ENCODE data around the gene TEKT3.

Gene TEKT3

DNA sequence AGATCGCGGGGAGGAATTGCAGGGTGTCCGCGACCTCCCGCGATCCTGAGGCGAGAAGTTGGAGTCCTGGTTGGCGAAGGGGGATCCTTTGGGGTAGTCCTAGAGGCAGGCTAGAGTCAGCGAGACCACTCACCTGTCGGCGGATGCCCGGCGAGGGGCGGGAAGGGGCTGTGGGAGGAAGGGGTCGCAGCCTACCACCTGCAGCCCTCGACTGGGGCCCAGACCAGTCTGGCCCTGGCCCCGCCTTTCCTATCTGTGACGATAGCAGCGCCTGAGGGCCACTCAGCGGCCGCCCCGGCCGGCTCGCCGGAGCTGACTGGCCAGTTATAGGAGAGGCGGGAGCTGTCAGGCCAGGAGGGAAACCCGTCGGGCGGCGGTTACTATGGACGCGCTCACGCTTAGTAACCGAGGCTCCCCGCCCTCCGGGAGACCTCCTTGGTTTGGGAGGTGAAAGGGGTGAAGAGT lies at the start of gene TEKT3:
TSS of gene TEKT3 (minus strand) at position 213 of the 465 bp plus-strand sequence. CDS start 10,012 bp downstream, outside the sequence.
- no peak for DNase-seq

DNA sequence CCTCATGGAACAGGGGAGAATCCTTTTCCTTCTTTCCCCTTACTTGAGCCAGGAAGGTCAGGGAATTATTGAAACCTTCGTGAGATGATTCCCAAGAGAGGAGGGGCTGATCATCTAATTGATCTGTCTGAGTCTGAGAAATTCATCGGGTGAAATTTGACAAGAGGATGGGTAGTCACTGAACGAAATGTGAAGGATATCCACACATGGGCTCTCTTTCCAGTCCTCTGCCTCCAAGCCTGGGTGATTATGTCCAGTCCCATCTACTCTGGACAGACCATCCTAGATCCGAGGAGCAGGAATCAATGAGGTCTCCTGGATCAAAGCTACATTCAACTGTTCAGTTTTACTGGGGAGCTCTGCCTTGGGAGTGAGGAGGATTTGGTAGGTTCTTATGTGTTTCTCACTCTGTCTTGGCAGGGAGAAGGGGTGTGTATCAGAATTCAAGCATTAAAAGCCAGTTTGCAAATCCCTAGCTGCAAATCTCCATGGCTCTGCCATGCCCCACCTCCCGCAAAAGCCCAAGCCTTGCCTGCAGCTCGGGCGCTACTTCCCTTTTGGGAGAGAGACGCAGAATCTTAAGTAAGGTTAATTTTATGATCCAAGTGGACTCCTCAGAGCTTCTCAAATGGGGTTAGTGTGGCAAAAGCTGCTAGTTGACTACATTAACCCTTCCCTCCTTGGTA lies 47.1 kb upstream of the TEKT3 start:
- DNase-seq: no peak

DNA sequence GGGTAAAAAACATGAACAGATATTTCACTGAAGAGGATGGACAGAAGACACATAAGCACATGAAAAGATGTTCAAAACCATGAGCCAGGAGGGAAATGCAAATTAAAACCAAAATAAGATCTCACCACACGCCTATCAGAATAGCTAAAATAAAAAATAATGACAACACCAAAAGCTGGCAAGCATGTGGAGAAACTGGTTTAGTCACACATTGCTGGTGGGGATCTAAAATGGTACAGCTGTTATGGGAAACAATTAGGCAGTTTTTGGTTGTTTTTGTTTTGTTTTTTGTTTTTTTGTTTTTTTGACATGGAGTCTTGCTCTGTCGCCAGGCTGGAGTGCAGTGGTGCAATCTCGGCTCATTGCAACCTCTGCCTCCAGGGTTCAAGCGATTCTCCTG lies 44.7 kb upstream of the TEKT3 start:
- DNase-seq: no peak

DNA sequence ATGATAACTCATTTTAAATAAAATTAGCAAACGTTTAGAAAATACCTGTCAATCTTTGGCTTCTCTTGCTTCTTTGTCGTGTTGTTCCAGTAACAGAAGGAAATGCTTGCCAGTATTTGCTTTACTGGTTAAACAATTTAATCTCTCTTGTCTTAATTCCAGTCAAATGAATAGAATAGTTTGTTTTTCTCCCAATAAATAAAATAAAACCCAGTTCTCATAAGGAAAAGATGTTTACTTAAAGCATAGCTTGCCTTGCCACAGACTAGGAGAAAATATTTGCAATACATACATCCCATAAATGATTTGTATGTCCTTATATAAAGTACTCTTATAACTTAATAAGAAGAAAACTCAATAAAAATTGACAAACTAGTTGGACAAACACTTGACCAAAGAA lies 43.9 kb upstream of the TEKT3 start:
- DNase-seq: no peak

DNA sequence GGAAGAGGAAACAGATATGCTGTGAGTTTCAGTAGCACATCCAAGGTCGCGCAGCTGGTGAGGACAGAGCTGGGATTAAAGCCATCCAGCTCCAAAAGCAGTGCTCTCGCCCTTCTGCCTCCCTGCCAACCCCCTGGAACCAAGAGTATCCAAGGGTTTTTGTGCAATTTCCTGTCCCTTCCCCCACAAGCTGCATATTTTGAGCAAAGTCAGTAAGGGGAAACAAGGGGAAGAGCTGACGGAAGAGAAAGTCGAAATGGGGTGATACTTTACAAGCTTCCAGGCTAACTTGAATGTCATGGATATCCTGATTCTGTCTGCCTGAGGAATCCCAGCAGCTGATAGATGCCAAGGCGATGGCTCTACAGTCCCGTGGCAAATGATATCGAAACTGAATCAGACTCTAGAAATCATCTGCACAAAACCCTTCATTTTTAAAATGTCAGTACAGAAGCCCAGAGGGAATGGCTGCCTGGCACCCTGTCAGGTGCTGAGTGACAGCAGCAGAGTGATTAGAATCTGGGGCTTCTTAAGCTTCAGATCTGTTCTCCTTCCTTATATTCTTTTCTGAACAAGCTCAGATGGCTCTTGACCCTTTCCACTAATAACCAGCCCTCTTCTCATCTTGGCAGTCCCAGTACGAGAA lies 42.9 kb upstream of the TEKT3 start:
- DNase-seq: no peak

DNA sequence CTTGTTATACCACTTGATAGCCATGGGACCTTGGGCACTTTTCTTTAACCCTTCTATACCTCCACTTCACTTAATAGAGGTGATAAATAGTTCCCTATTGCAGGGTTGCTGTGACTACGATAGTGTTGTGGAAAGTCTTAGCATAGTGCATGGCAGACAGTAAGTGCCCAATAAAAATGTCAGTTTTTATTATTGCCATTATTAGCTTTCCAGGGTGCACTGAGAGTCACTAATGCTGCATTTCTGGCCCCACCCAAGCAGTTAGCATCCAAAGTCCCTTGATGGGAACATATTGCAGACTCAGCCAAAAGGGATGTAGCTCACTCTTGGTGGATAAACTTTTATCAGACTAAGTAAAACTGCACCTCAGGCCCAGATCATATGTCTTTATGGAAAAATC lies 41.5 kb upstream of the TEKT3 start:
- DNase-seq: no peak

DNA sequence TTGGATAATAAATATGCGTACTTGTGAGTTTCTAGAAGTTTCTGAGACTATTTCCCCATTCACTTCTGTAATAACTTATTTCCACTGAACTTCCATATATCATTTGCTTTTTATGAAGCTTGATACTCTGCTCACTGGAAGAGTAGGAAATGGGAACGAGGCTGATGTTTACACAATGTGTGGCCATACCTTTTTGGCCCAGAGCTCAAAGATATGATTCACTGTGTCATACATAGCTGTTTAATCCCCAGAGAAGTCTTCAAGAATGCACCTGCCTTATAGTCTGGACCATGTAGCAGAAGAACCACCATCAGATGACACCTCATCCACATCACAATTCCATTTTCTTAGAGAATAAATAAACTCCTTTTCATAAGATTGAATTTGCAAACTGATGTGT lies 40.3 kb upstream of the TEKT3 start:
- no peak for DNase-seq

DNA sequence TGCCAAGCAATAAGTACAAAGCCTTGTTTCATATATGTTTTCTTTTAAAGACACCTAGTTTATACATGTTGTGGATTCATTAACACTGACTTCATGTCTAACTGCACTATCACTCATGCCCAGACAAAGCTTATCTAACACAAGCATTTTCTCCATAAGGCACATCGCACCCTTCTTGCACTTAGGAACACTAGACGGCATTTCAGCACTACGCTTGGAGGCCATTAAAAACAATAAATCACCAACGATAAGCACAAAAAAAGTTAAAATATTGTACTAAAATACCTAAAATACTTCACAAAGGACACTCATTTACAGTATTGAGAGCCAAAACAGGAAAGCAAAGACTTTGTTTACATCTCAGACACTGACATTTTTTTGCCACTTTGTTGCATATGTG lies 39.0 kb upstream of the TEKT3 start:
- DNase-seq: no peak

DNA sequence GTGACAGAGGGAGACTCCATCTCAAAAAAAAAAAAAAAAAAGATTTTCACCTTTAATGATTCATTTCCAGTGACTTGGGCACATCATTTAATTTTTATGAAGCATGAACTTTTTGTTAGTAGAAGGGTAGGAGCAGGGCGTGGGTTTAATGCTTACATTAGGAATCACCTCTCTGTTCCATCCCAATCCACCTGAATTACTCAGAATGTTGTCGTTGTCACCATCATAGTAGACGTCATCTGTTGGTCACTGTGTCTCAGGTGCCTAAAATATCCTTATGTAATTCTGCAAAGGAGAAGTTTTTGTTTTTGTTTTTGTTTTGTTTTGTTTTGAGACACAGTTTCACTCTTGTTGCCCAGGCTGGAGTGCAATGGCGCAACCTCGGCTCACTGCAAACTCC lies 38.3 kb upstream of the TEKT3 start:
- no peak for DNase-seq

DNA sequence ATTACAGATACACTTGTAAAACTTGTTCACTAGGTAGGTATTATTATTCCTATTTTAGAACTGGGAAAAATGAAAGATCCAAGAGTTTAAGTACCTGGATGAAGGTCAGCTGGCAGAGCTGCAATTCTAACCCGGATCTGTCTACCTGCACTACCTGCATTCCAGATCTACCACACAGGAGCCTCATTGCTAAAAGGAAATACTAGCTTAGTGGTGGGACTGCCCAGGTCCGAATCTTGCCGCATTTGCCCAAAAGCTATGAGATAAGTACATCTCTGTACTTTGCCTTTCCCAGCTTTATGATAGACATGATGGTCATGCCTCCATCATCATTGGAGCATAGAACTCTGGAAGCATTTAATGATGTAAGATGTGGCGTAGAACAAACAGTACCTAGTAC lies 36.8 kb upstream of the TEKT3 start:
- no peak for DNase-seq

DNA sequence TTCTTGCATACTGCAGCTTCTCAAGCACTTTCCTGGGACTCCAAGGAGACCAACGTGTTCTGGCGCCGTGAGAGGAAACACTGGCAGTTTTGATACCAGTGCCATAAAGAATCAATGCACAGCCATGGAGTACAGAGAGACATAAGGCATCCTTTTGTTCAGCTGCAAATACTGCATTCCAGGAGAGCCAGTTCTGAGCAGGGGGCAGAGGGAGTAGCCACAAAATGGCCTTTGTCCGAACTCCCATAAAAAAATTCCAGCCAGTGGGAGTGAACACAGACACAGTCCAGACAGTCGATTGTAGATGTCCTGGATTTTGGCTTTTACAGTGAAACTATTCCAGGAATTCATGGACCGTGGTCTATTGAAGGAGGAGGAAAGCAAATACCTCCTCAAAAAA lies 36.2 kb upstream of the TEKT3 start:
- no peak for DNase-seq

DNA sequence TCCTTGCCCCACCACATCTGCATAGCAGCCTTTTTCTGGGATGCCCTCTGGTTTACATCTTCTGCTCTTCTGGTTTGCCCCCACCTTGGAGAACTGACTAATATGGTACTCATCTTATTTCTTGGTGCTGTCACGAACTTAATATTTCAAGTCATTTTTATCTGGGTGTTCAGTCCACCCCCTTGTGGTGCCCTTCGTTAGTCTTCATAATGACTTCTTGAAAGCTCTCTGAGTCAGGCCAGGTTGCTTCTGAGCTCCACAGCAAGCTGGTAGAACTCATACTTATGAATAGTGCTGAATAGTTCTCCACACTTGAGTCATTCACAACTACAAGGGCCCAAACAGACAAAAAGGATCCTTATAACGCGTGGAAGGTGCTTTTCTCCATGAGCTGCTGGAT lies 35.8 kb upstream of the TEKT3 start:
- no peak for DNase-seq

DNA sequence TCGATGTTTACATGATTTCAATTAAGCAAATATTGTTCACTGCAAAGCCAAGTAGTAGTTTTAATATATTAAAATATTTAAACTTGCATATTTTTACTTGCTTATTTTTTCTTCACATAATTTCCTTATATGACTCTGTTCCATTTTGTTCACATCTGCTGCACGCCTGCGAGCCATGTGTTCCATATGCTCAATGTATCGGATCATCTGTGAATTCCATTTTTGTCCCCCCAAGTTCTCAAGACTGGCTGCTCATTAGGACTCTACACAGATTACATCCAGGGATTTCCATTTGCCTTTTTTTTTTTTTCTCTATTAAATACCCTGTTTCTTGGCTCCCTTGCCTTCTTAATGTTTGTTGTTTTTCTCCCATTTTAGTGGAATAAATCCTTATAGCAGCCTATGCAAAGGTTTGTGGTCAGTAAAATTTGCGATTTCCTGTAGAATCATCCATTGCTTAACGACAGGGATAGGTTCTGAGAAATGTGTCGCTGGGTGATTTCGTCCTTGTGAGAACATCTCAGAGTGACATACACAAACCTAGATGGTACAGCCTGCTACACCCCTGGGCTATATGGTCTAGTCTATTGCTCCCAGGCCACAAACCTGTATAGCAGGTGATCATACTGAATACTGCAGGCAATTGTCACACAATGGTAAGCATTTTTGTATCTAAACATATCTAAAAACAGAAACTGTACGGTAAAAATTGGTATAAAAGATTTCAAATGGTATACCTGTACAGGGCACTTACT lies 30.2 kb upstream of the TEKT3 start:
- DNase-seq: no peak

DNA sequence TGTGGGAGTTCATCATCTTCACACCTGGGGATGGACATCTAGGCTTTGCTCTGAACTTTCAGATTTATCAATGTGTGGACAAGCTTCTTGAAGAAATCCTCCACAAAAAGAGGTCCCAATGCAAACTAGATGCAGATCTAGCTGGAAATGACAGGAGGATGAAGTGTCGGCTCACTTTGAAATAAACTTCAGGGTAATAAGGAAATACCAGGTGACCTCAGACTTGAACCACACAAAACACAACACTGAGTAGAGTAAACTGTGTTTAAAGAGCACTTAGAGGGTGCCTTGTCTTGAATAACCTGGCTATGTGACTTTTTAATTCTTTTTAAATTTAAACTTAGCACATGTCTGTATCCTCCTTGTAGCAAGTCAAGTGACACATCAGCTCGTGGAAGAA lies 27.2 kb upstream of the TEKT3 start:
- DNase-seq: no peak

DNA sequence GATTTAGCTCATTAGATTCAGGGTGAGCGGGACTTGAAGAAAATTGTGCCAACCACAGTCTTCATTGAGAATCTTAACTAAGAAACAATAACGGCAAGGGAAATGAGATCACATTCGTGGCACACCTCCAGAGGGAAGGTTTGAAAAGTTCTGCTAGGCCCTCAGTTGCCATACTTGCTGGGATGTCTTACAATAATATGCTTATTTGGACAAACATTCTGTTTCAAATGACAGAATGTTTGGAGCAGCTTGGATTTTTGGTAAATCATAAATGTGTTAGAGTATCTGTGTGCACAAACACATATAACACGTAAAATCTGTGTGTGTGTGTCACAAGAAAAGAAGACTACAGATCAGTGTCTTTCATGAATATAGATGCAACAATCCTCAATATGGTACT lies 24.6 kb upstream of the TEKT3 start:
- no peak for DNase-seq

DNA sequence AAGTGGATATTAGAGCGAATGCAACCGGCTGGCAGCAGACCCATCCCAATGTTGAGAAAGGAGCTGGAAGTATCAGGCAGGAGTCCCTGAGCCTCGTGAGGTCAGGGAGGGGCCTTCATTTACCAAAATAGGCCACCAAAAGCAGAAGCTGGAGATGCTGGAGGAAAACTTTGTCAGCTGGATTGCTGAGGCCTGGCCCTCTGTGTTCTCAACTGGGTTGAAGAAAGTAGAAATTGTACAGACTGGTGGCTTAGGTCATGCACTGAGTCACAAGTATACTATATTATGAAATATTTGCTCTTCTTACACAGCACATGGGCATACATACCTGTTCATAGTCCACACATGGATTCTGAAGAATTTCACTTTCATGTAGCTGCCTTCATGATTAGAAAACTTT lies 23.2 kb upstream of the TEKT3 start:
- no peak for DNase-seq

DNA sequence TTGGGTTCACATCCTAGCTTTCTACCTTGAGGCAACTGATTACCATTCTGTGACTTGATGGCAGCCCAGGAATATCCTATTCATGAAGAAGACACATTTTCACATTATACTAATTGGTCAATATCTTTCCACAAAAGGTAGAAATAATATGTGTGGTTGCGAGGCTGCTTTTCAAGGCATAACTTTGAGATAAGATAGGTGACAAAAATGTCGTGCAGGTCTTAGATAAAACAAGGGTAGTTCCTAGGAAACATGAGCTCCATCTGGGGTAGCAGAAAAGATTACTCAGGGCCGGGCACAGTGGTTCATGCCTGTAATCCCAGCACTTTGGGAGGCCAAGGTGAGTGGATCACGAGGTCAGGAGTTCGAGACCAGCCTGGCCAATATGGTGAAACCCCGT lies 22.3 kb upstream of the TEKT3 start:
- DNase-seq: no peak

DNA sequence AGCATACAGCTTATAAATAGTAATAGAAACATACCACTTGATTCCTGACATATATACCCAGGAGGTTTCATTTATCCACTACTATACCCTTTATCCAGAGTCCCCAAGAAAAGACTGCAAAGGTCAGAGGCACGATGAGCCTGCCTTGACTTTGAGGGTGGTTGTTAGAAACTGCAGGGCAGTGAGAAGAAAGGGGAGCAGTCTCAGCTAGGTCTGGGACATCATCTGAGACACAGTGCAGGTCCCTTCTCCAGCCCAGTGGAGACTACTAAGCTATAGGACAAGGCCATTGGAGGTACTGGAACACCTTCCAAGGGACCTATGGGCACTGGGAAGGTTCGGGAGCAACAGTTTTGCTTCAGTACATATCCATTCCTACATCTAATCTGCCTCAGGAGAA lies 20.2 kb upstream of the TEKT3 start:
- no peak for DNase-seq

DNA sequence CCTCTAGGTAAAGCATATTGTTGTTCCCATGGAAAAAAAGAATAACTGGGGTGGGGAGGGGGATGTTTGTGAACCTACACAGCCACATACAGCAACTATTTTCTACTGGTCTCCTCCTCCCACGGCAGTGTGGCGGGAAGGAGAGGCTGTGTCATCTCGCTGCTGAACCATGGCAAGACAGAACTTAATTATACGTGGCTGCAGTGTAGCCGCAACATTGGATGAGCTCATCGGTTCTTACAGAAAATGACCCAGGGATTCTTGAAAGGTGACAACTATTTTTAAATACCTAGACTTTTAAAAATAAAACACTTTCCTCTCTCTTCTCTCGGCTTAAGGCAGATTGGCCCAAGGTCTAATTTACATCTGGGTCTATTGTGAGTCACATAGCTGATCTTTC lies 19.8 kb upstream of the TEKT3 start:
- no peak for DNase-seq

DNA sequence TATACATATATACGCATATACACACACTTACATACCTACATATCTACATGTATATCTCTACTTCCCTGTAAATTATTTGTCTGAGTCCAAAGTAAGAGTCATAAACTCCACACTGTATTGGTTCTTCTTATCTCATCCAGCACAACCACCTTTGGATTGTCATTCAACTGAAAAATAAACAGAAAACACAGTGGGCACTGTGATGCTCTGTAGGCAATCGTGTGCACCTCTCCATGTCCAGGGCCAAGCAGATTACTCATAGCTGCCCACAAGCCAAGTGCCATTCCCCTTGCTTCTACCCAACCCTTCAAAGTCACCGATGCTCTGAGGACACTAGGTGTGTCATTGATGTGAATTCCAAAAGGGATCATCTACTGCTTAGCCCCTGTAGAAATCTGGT lies 12.9 kb upstream of the TEKT3 start:
- DNase-seq: no peak

DNA sequence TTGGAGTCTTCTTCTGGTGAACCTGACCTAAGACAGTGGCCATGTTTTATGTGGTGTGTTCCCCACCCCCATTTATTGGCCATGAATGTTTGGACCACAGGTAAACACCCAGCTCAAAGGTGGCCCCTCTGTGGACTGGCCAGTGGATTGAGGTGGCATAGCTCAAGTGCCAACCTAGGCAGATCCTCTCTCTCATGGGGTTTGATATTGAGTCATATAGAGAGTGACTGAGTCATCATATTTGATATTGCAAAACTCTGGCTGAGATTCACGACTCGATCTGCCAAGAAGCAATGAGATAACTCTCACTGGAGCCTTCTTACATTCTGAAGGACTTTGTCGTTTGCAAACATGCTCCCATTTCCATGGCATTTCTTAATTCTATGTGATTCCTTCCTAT lies 10.5 kb upstream of the TEKT3 start:
- no peak for DNase-seq

DNA sequence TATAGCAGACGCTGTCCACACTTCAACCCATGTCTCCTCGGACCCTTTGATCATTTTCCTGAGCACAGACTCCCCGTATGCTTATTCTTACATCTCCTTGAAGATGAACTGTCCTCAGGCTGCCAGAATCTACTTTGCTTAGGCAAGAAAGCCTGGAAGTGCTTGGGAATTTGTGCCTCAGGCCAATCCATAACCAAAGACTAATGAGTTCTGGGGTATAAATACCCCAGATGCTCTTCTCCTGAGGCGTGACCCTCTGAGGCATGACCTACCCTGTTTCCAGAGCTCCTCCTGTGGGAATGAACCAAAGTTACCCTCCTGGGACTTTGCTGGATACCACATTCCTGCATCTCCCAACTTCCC lies 10.1 kb upstream of the TEKT3 start:
- DNase-seq: no peak

DNA sequence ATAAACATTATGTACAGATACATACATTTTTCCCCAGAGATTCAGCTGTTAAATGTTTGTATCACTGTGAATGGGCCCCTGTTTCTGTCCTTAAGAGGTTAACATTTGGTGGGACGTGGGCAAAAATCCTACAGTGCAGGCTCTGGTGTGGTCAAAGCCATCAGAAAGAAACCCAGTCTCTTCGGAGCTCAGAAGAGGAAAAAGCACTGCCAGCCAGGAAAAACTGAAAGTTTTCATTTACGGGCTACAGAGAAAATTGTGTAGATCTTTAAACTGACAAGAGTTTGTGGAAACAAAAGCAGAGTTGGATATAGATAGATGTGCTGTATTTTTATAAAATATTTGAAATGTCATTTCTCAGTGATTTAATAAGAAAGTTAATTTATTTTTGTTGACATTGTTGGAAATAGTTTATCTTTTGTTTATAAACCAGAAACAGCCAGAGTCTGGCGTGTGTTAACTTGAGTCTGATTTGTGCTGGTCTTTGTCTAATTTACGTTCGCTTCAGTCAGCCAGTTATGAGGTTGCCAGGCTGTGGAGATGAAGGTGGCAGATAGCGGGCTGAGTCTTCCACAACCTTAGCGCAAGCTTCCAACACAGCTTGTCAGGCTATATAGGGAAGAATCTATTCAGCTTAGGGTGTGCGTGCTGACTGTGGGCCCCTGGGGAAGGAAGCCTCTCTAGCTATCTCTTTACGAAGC lies 9.5 kb upstream of the TEKT3 start:
- no peak for DNase-seq

DNA sequence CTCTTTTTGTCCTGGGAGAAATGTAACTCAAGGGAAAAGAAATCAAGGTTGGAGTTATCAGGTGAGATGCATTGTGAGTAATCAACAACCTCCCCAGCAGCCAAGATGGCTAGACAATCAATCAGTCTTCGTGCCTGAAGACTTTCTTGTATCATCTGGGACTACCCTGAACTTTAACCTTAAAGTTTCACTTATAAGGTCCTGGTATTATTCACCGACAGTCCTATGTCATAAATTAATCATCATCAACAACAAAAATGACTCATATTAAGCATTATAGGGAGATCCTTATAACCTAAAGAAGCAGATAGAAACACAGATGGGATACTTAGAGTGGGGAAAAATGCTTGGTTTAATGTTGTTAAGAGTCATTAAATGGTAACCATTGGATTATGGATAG lies 7.7 kb upstream of the TEKT3 start:
- no peak for DNase-seq

Data from NCI-H524 treated with DMSO at 0.1 percent for 48 hours (cell line).